Peyer's patch (tissue), 4 donors: ENCODE data around the gene MSI1.

Experiments
- POLR2A ChIP-seq, 2 donors: fragments of 450-650 bp; IDR thresholded peaks; one replicate each; pipeline ENCODE4 v1.5.1; 2017; ENCODE audit warnings: antibody characterized with exemption in 2 of 2, mild to moderate bottlenecking in 2 of 2, moderate library complexity in 2 of 2
- TF ChIP-seq, protein P1 (sequence below), 6 experiments: fragments of 450-650 bp in 4 of 6; fragments of 200-600 bp in 2 of 6; sonication (generic) in 1 of 6; IDR thresholded peaks; one replicate each; pipeline ENCODE4 v1.5.1; 2017 to 2019; ENCODE audit warnings: antibody characterized with exemption in 6 of 6, mild to moderate bottlenecking in 3 of 6, moderate library complexity in 1 of 6

DNA sequence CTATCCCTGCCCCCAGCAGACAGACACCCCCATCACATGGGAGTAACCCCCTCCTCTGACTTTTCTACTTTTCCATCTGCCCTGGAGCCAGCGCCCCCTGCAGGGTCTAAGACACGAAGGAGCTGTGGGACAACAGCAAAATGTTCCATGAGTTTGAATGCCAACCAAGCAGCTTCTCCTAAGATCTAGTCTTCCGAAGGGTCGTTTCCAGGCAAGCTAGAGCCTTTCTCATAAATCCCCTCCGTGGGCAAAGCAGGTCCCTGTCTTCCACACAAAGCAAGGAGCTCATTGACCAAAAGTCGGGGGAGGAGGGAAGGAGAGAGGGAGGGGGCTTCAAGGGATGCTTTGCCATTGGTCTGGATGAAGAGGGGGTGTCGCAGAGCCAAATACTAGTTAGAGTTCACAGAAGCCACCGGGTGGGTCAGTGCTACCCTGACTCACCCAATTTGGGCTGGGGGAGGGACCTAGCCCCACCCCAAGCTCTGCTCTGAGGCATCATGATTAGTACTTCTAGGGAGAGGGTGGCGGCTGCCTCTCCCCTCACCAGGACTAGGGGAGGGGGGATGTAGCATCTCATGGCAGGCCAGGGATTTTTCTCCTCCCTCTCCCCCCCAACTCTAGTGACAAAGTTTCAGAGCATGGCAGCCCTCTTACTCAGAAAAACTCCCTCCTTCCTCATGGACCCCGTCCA lies 1.6 kb downstream of the MSI1 start:
- TF ChIP-seq, protein P1, sequence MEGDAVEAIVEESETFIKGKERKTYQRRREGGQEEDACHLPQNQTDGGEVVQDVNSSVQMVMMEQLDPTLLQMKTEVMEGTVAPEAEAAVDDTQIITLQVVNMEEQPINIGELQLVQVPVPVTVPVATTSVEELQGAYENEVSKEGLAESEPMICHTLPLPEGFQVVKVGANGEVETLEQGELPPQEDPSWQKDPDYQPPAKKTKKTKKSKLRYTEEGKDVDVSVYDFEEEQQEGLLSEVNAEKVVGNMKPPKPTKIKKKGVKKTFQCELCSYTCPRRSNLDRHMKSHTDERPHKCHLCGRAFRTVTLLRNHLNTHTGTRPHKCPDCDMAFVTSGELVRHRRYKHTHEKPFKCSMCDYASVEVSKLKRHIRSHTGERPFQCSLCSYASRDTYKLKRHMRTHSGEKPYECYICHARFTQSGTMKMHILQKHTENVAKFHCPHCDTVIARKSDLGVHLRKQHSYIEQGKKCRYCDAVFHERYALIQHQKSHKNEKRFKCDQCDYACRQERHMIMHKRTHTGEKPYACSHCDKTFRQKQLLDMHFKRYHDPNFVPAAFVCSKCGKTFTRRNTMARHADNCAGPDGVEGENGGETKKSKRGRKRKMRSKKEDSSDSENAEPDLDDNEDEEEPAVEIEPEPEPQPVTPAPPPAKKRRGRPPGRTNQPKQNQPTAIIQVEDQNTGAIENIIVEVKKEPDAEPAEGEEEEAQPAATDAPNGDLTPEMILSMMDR (IDR thresholded peaks at IDR 0.05) = peak in 3 of 6 experiments; percentile 12 to 37 (median 34)
- no peak for TF ChIP-seq POLR2A (IDR thresholded peaks at IDR 0.05)
